ENCODE measurements around the gene CD247.
"Not testable (repeated sequence)": the region's sequence is repeated elsewhere in the genome, so short reads cannot be mapped to it uniquely, and the experiment has no call there.

GRCh38 chr1:167555072-167555471 lies 36.7 kb upstream of the CD247 start:
- TF ChIP-seq ZNF274 (IDR thresholded peaks at IDR 0.05; ENCODE audit: low read depth, low read length); YY1 (IDR thresholded peaks at IDR 0.05; ENCODE audit: insufficient read depth, insufficient read length): not testable (repeated sequence)
